H1 (cell line): ENCODE data around the gene EHBP1. TPM values are rescaled to one million over a fixed set of nuclear protein-coding genes. Genes with fewer than 3 reads are reported as not detected.

ENCODE experiments used
- CTCF ChIA-PET: fragments of 300-600 bp; sonication (Branson Sonifier 250); formaldehyde crosslinking; loops from one replicate; lab custom pipeline; 2021; ENCODE audit not compliant: partially characterized antibody; lab: Charles Lee
- POLR2A ChIA-PET: fragments of 300-600 bp; sonication (Branson Sonifier 250); formaldehyde crosslinking; loops from one replicate; lab custom pipeline; 2021; ENCODE audit warnings: inconsistent platforms; ENCODE audit not compliant: partially characterized antibody; lab: Charles Lee
- DNase-seq, 2 experiments: peaks; one replicate each; pipeline versions ENCODE4 v3.0.0 to v3.0.0-alpha.2; 2010 to 2022; ENCODE audit warnings: low spot score in 2 of 2, low read depth in 1 of 2, mixed read lengths in 1 of 2
- FAIRE-seq: peaks from 2 replicates; lab custom pipeline; 2011; peaks lifted over from hg19 to GRCh38; lab: Jason Lieb, UNC
- H2AFZ ChIP-seq: 2 replicates; pipeline ENCODE4 v1.8.1; 2012; ENCODE audit warnings: low read length, inconsistent platforms
- H2AK5ac ChIP-seq: 2 replicates; pipeline ENCODE4 v1.6.1; 2013; ENCODE audit warnings: low read depth, low read length
- H2BK120ac ChIP-seq: replicated peaks from 2 replicates; pipeline ENCODE3; 2013; ENCODE audit warnings: low read depth, low read length, inconsistent platforms
- H2BK12ac ChIP-seq: 2 replicates; pipeline ENCODE4 v1.6.1; 2013; ENCODE audit warnings: low read depth, low read length
- H2BK15ac ChIP-seq: 2 replicates; pipeline ENCODE4 v1.6.1; 2013; ENCODE audit warnings: low read length
- H2BK20ac ChIP-seq: 2 replicates; pipeline ENCODE4 v1.6.1; 2013; ENCODE audit warnings: low read length
- H2BK5ac ChIP-seq: 2 replicates; pipeline ENCODE4 v1.6.1; 2013; ENCODE audit warnings: low read depth, low read length
- H3K14ac ChIP-seq: 2 replicates; pipeline ENCODE4 v1.6.1; 2013; ENCODE audit warnings: inconsistent platforms; ENCODE audit not compliant: insufficient read length
- H3K18ac ChIP-seq: 2 replicates; pipeline ENCODE4 v1.6.1; 2013; ENCODE audit warnings: low read length; ENCODE audit errors: extremely low read depth
- H3K23ac ChIP-seq: 2 replicates; pipeline ENCODE4 v1.6.1; 2013; ENCODE audit warnings: inconsistent platforms; ENCODE audit not compliant: insufficient read length
- H3K23me2 ChIP-seq: 2 replicates; pipeline ENCODE4 v1.6.1; 2013; ENCODE audit warnings: low read depth, low read length
- H3K27ac ChIP-seq: 2 replicates; pipeline ENCODE4 v1.6.1; 2011; ENCODE audit warnings: low read depth, low read length, inconsistent platforms
- H3K27me3 ChIP-seq, 4 experiments: replicated peaks in 1 of 4; 1 replicate in 1 of 4; 2 replicates in 3 of 4; pipeline versions ENCODE4 v1.6.1 to v1.8.1; 2011 to 2013; ENCODE audit warnings: low read length in 3 of 4, mild to moderate bottlenecking in 3 of 4, inconsistent platforms in 2 of 4, mixed read lengths in 2 of 4, moderate library complexity in 1 of 4; ENCODE audit not compliant: control insufficient read depth in 3 of 4, insufficient read depth in 3 of 4; ENCODE audit errors: extremely low read depth in 1 of 4
- H3K36me3 ChIP-seq, 4 experiments: 2 replicates each; pipeline versions ENCODE4 v1.6.1 to v1.8.1; 2011 to 2013; ENCODE audit warnings: mild to moderate bottlenecking in 4 of 4, low read length in 3 of 4, moderate library complexity in 2 of 4, control low read depth in 1 of 4, inconsistent platforms in 1 of 4; ENCODE audit not compliant: insufficient read depth in 4 of 4, control insufficient read depth in 2 of 4
- H3K4ac ChIP-seq: replicated peaks from 2 replicates; pipeline ENCODE3; 2013; ENCODE audit warnings: low read length, low read depth, mixed read lengths, inconsistent platforms; ENCODE audit not compliant: insufficient read length
- H3K4me1 ChIP-seq, 4 experiments: replicated peaks in 1 of 4; 1 replicate in 1 of 4; 2 replicates in 3 of 4; pipeline versions ENCODE4 v1.6.1 to v1.8.1; 2011 to 2013; ENCODE audit warnings: low read length in 3 of 4, inconsistent platforms in 2 of 4, mixed read lengths in 1 of 4; ENCODE audit not compliant: insufficient read depth in 4 of 4, control insufficient read depth in 3 of 4
- H3K4me2 ChIP-seq, 2 experiments: 2 replicates each; pipeline versions ENCODE4 v1.6.1 to v1.8.1; 2011 to 2013; ENCODE audit warnings: low read depth in 2 of 2, low read length in 2 of 2, control low read depth in 1 of 2, inconsistent platforms in 1 of 2, mild to moderate bottlenecking in 1 of 2; ENCODE audit not compliant: insufficient read depth in 1 of 2
- H3K4me3 ChIP-seq, 4 experiments: fragments of 200-600, 300-600 bp in 1 of 4; sonication (generic), shearing (Covaris generic), sonication (Bioruptor Twin) in 1 of 4; 2 replicates each; pipeline versions ENCODE4 v1.5.1 to v1.8.1; 2011 to 2016; ENCODE audit warnings: low read length in 4 of 4, low read depth in 3 of 4, control low read depth in 2 of 4, inconsistent platforms in 2 of 4, mild to moderate bottlenecking in 2 of 4, mixed read lengths in 1 of 4, moderate library complexity in 1 of 4; ENCODE audit not compliant: insufficient read depth in 2 of 4; ENCODE audit errors: extremely low read depth in 1 of 4
- H3K56ac ChIP-seq: replicated peaks from 2 replicates; pipeline ENCODE3; 2013; ENCODE audit warnings: low read depth, mild to moderate bottlenecking, mixed read lengths, low read length, inconsistent platforms; ENCODE audit not compliant: insufficient read length
- H3K79me1 ChIP-seq: 2 replicates; pipeline ENCODE4 v1.6.1; 2013; ENCODE audit warnings: low read depth, low read length, control low read depth
- H3K79me2 ChIP-seq, 2 experiments: 2 replicates each; pipeline versions ENCODE4 v1.6.1 to v1.8.1; 2012 to 2013; ENCODE audit warnings: low read length in 2 of 2, mild to moderate bottlenecking in 2 of 2, inconsistent platforms in 1 of 2; ENCODE audit not compliant: insufficient read depth in 2 of 2, control insufficient read depth in 1 of 2
- H3K9ac ChIP-seq, 4 experiments: replicated peaks in 1 of 4; 1 replicate in 1 of 4; 2 replicates in 3 of 4; pipeline versions ENCODE4 v1.6.1 to v1.8.1; 2011 to 2013; ENCODE audit warnings: low read depth in 3 of 4, low read length in 3 of 4, control low read depth in 2 of 4, mild to moderate bottlenecking in 2 of 4, moderate library complexity in 2 of 4, inconsistent platforms in 1 of 4; ENCODE audit errors: extremely low read depth in 1 of 4
- H3K9me3 ChIP-seq, 2 experiments: 2 replicates each; pipeline versions ENCODE4 v1.6.1 to v1.8.1; 2012 to 2013; ENCODE audit warnings: mild to moderate bottlenecking in 2 of 2, moderate library complexity in 2 of 2, control low read depth in 1 of 2, inconsistent platforms in 1 of 2, low read depth in 1 of 2, low read length in 1 of 2, mixed read lengths in 1 of 2; ENCODE audit not compliant: insufficient read depth in 2 of 2
- H4K20me1 ChIP-seq, 2 experiments: replicated peaks in 1 of 2; 2 replicates each; pipeline versions ENCODE3 to v1.8.1; 2011 to 2013; ENCODE audit warnings: inconsistent platforms in 2 of 2, low read length in 2 of 2, mild to moderate bottlenecking in 1 of 2; ENCODE audit not compliant: insufficient read depth in 2 of 2, control insufficient read depth in 1 of 2
- H4K5ac ChIP-seq: 2 replicates; pipeline ENCODE4 v1.6.1; 2013; ENCODE audit warnings: low read length, low read depth, mixed read lengths, inconsistent platforms; ENCODE audit not compliant: insufficient read length
- H4K8ac ChIP-seq: 2 replicates; pipeline ENCODE4 v1.8.0; 2013; ENCODE audit warnings: mild to moderate bottlenecking, moderate library complexity, low read length, inconsistent platforms; ENCODE audit not compliant: insufficient read depth; ENCODE audit errors: extremely low read depth
- H4K91ac ChIP-seq: replicated peaks from 2 replicates; pipeline ENCODE3; 2013; ENCODE audit warnings: low read length, mixed read lengths, inconsistent platforms; ENCODE audit not compliant: insufficient read length
- FOSL1 ChIP-seq: IDR thresholded peaks from 2 replicates; pipeline ENCODE4 v1.6.1; 2011; ENCODE audit warnings: mild to moderate bottlenecking, low read depth, low read length, moderate library complexity; ENCODE audit not compliant: insufficient read depth
- NANOG ChIP-seq: IDR thresholded peaks from 2 replicates; pipeline ENCODE4 v1.6.1; 2011; ENCODE audit warnings: low read length, low read depth, mild to moderate bottlenecking, inconsistent platforms; ENCODE audit not compliant: insufficient read depth, poor library complexity, severe bottlenecking
- WGBS, 2 experiments: shearing (Covaris generic) in 1 of 2; methylation state at CpG; one replicate each; pipeline versions ENCODE4 v1.1.6 to v1.1.7; 2013 to 2015; ENCODE audit warnings: low lambda C conversion rate in 2 of 2, mixed read lengths in 2 of 2, inconsistent platforms in 1 of 2, low coverage in 1 of 2, missing lambda C conversion rate in 1 of 2; ENCODE audit not compliant: insufficient replicate concordance in 2 of 2, insufficient coverage in 1 of 2, insufficient read length in 1 of 2; ENCODE audit errors: extremely low coverage in 1 of 2, missing lambda C conversion rate in 1 of 2; 5-methylcytosine and 5-hydroxymethylcytosine counted together
- polyA plus RNA-seq, 7 experiments: library from polyadenylated mRNA; depleted of rRNA in 3 of 7; stranded (reverse) in 5 of 7; unstranded in 2 of 7; fragments of >200 nt in 5 of 7; fragments of 200-250 nt in 2 of 7; gene quantifications; 1 replicate in 5 of 7; 2 replicates in 1 of 7; 4 replicates in 1 of 7; pipeline versions ENCODE4 v1.2.1 to v1.2.3, GENCODE V29; 2011 to 2013; ENCODE audit warnings: missing spikeins in 2 of 7, mixed read lengths in 2 of 7
- total RNA-seq: library from RNA; stranded (reverse); fragmentation: NEBNext Ultra II Directional; extraction: Animal tissue kit (Norgen Biotek cat#: 25700); gene quantifications from 2 replicates; pipeline ENCODE4 v1.2.1, GENCODE V29; 2021

The EHBP1 gene
- total and polyA plus RNA-seq, 2 of the 8 experiments (the other 6 are each of a cell fraction or from before 2014, with no cell fraction given) = 12.0 to 64.1 TPM

DNA sequence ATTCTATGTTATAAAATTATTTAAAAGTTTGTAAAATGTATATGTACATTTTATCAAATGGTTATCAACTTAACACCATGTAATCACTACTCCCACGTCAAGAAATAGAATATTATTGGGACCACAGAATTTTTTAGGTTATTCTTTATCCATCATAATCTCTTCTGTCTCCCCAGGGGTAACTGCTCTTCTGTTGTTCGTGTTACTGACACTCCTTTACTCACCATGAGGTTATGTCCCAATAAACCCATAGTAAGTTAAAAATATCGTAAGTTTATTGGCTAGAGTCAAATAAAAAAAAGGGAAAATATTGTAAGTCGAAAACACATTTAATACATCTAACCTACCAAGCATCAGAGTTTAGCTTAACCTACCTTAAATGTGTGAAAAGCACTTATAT is 359.1 kb downstream of the EHBP1 start:
- DNase-seq (no peak), FAIRE-seq (no peak)
- Histone ChIP-seq H3K27ac (no peak overlapping the region), H2AK5ac (no peak overlapping the region), H3K9me3 (no peaks in the 10 kb centered on the region), H4K91ac (no peak overlapping the region), H3K23me2 (no peaks in the 10 kb centered on the region), H3K79me2 (no peaks in the 10 kb centered on the region), H3K27me3 (peaks cover 4 to 29% (median 15%) of the 10 kb centered on the region in 4 experiments; a peak in 6 of 7 replicates), H3K56ac (no peak overlapping the region), H3K14ac (no peak overlapping the region), H3K4me1 (peaks cover 0 to 3% (median under 1%) of the 10 kb centered on the region in 4 experiments; a peak in 2 of 7 replicates), H4K5ac (no peak overlapping the region), H2AFZ (no peak overlapping the region)
- WGBS, 2 experiments = 90% methylated on average over 4 of the region's 4 CpGs; no CpG with 5 or more reads in 1 of the 2 experiments
- ChIA-PET CTCF (interaction anchor here (0.8 kb wide), 2 partner anchors 10 to 124 kb away, joined by 3 to 4 read pairs; no protein-coding TSS in a partner anchor), POLR2A (interaction anchor here (1.1 kb wide), 1 partner anchor 9 kb away, joined by 3 read pairs; no protein-coding TSS in a partner anchor)
- TF ChIP-seq FOSL1 (no peak), NANOG (no peak)
- TF ChIP-seq, all 59 proteins: peak for 0
- Histone ChIP-seq H2BK120ac (no peak overlapping the region), H4K8ac (no peak overlapping the region), H3K4me2 (no peak overlapping the region), H3K9ac (no peak overlapping the region), H2BK12ac (no peak overlapping the region), H2BK20ac (no peak overlapping the region), H2BK5ac (no peak overlapping the region), H3K4ac (no peak overlapping the region), H3K79me1 (no peaks in the 10 kb centered on the region), H3K4me3 (no peak overlapping the region), H4K20me1 (no peaks in the 10 kb centered on the region), H3K18ac (no peak overlapping the region), H3K23ac (no peak overlapping the region), H3K36me3 (no peaks in the 10 kb centered on the region), H2BK15ac (no peak overlapping the region)
